Stromal cell of bone marrow (primary cell): ENCODE measurements around the gene ARHGAP10.
A peak's percentile ranks its signal among the peaks of the same experiment; 100 is the strongest.

Experiments
- DNase-seq: peaks from one replicate; pipeline ENCODE4 v3.0.0-alpha.2; 2012; ENCODE audit warnings: low read depth

ARHGAP10 gene

GRCh38 chr4:147825451-147826287 lies 93.8 kb downstream of the ARHGAP10 start:
- DNase-seq = peak; percentile 78

DNA sequence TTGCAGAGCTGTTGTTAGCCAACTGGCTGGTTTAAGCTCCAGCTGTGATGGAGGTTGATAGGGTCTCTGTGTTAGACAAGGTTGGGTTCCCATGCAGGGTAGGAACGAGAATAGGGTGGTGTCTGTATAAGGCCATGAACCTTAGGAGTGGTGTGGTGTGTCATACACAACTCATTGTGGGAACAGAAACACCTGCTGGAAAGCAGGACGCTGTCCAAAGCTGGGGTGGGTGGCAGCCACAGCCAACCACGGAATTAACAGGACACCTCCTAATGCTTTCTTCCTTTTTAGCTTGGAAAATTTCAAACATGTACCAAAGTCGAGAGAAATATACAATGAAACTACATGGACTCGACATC lies 94.4 kb downstream of the ARHGAP10 start:
- DNase-seq = no peak

DNA sequence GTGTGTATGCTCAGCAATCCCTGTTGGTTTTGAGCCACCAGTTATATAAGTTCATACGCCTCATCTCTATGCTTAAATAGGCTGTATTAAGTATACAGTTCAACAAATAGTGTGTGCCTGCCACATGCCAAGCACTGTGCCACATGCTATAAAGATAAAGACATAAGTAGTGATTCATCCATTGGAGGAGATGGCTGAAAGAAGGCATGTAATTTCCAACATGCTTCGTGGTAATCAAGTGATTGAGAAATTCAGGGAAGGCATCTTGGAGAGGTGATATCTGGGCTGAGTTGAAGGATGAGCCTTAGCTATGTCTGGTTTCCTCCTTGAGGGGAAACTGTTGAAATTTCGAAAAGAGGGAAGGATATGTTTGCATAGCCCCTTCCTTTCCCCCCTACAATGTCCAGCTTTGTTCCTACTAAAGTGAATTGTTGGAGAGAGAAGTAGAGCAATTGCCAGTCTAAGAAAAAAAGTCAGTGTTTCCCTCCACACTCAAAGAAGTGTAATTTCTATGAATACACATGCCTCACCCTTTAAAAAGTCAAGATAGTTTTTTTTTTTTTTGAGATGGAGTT lies 96.5 kb downstream of the ARHGAP10 start:
- DNase-seq = no peak

- no peak for DNase-seq
These were observed 97.7 kb downstream of the ARHGAP10 start for GRCh38 chr4:147829401-147830101.

- no peak for DNase-seq
These were observed 98.2 kb downstream of the ARHGAP10 start for GRCh38 chr4:147830102-147830463.

DNA sequence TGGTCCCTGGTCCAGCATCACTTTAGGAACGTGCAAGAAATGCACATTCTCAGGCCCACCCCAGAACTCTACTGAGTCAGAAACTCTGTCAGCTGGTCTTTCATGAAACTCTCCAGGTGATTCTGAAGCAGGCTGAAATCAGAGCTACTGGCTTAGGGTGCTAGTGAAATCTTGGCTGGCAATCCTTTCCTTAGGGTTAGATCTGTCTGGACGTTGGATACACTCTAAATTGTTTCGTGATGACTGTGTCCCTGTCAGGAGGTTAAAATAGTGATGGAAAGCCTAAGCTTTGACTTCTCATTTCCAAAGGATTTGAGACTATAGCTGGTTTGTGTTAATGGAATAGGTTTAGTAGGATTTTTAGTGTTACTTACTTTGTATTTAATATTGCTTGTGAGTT lies 99.1 kb downstream of the ARHGAP10 start:
- no peak for DNase-seq

- peak; percentile 84 for DNase-seq
These were observed 99.8 kb downstream of the ARHGAP10 start for GRCh38 chr4:147831551-147832171.

- no peak for DNase-seq
These were observed 101.4 kb downstream of the ARHGAP10 start for GRCh38 chr4:147833254-147833653.

- DNase-seq = no peak
These were observed 101.9 kb downstream of the ARHGAP10 start for GRCh38 chr4:147833741-147834140.

DNA sequence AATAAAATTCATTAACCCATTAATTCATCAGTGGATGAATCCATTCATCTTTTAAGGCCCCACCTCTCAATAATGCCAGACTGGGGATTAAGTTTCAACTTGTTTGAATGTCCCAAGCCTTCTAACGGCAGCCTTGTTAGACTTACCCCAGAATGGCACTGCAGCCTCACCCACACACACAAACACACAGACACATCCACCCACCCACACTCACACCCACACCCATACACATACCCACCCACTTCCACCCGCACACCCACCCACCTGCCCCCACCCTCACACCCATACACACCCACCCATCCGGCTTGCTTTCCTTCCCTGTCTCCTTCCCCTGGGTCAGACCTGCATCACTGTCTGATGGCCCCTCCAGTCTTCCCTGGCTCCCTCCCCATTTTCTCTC lies 102.6 kb downstream of the ARHGAP10 start:
- DNase-seq = no peak

- no peak for DNase-seq
These were observed 104.9 kb downstream of the ARHGAP10 start for GRCh38 chr4:147836807-147837206.

DNA sequence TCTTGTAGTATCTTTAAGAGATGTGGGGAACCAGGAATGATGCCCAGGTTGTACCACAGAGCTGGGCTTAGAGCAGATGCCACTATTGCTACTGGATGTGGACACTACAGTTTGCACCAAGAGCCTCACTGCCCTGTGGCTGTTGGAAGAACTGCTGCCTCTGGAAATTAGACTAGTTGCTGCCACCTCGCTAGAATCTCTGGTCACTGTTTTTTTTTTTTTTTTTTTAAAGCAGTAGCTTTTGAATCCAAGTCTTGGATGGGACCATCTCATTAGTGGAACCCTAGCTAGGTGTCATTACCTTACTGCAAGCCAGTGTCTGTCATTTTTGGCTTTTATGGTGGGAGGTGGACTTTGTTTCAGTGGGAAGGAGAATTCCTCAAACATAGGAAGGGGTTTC lies 105.5 kb downstream of the ARHGAP10 start:
- peak; percentile 49 for DNase-seq

DNA sequence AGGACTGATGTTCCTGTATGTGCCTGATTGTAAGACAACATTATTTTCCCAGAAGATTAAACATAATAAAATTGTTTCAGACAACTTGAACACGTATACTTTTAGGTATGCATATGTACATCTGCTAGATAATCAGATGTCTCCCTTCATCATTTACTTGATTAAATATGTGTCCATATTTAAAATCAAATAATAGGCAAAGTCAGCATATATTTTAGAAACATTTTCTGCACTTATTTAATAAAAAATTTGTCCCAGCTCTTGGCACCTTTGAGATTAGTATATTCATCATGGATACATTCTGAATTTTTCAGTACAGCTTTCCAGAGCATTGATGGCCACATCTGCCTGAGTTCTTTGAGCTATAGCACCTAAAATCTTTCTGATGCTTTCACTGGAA lies 106.0 kb downstream of the ARHGAP10 start:
- DNase-seq = no peak

- DNase-seq = no peak
These were observed 107.3 kb downstream of the ARHGAP10 start for GRCh38 chr4:147839200-147839599.

- no peak for DNase-seq
These were observed 107.8 kb downstream of the ARHGAP10 start for GRCh38 chr4:147839663-147840062.

- no peak for DNase-seq
These were observed 109.2 kb downstream of the ARHGAP10 start for GRCh38 chr4:147840838-147841738.

- DNase-seq = peak; percentile 53
These were observed 110.7 kb downstream of the ARHGAP10 start for GRCh38 chr4:147842573-147842972.

DNA sequence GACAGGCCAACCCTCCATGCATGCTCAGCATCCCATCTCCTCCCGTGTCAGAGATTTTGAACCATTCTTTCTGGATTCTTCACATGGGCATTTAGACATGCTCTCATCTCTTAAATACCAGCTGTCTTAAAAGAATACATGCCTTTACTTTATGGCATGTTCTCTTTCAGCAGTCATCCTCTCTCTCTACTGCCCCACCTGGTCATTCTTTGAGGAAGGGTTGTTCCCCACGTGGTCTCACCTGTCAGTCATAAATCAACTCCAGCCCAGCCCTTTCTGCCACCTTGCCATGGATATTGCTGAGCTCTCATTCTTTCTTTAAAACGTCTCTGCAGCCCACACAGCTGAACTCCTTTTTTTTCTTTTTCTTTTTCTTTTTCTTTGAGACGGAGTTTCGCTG lies 111.3 kb downstream of the ARHGAP10 start:
- no peak for DNase-seq

- no peak for DNase-seq
These were observed 112.9 kb downstream of the ARHGAP10 start for GRCh38 chr4:147844781-147845180.

- DNase-seq = no peak
These were observed 114.6 kb downstream of the ARHGAP10 start for GRCh38 chr4:147846318-147847155.
